ENCODE data around the gene OSCAR. TPM values are rescaled to one million over a fixed set of nuclear protein-coding genes. Genes with fewer than 3 reads are reported as not detected.

Gene OSCAR
- total and polyA plus RNA-seq, 10 of the 15 experiments (the other 5 are each of a cell fraction or from before 2014, with no cell fraction given), result 0.08 to 0.27 (median 0.10) TPM; not detected in 7

GRCh38 chr19:54115109-54116063 lies 14.8 kb upstream of the OSCAR start, which contains the start of the genes PRPF31 and TFPT (continued):
- TF ChIP-seq BCLAF1 (IDR thresholded peaks at IDR 0.05) (no peak), ZBTB33 (IDR thresholded peaks at IDR 0.05) (no peak), BACH1 (IDR thresholded peaks at IDR 0.05; ENCODE audit: borderline replicate concordance) (no peak), ZNF622 (IDR thresholded peaks at IDR 0.05) (no peak)
